HUES64 (cell line): ENCODE data around the gene HNMT.

Experiments
- H3K27ac ChIP-seq: 2 replicates; pipeline ENCODE4 v1.7.0; 2013; ENCODE audit warnings: low read depth, low read length, inconsistent platforms
- H3K27me3 ChIP-seq: 2 replicates; pipeline ENCODE4 v1.6.1; 2013; ENCODE audit warnings: mild to moderate bottlenecking, low read length; ENCODE audit not compliant: insufficient read depth
- H3K36me3 ChIP-seq: 2 replicates; pipeline ENCODE4 v1.6.1; 2013; ENCODE audit warnings: mild to moderate bottlenecking, low read length; ENCODE audit not compliant: insufficient read depth
- H3K4me1 ChIP-seq: 2 replicates; pipeline ENCODE4 v1.6.1; 2013; ENCODE audit warnings: mild to moderate bottlenecking, low read length, moderate library complexity; ENCODE audit not compliant: insufficient read depth
- H3K4me3 ChIP-seq: 2 replicates; pipeline ENCODE4 v1.5.1; 2013; ENCODE audit warnings: mild to moderate bottlenecking, low read length, moderate library complexity
- H3K9ac ChIP-seq: 2 replicates; pipeline ENCODE4 v1.6.1; 2013; ENCODE audit warnings: mild to moderate bottlenecking, low read depth, low read length
- H3K9me3 ChIP-seq: 2 replicates; pipeline ENCODE4 v1.6.1; 2013; ENCODE audit warnings: low read depth, low read length; ENCODE audit not compliant: insufficient read depth
- WGBS: fragments of 150-250, 120-280 bp; methylation state at CpG from one replicate; pipeline ENCODE4 v1.1.7; 2013; ENCODE audit warnings: missing lambda C conversion rate; 5-methylcytosine and 5-hydroxymethylcytosine counted together

HNMT gene

DNA sequence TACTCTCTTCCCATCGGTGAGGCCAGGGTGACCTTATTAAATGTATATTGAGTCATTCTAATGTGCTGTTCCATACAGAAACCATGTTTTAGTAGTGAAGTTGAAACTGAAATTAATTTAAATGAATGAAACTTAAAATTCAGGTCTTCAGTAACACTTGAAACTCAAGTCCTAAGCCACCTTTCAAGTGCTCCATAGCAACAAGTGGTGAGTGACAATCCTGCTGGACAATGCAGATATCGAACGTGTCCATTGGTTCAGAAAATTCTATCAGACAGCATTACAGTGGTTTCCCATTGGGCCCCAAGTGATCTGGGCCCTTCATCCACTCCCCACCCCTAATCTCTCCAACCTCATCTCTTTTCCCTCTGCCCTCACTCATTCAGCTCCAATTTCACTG lies 48.7 kb downstream of the HNMT start:
- Histone ChIP-seq H3K4me1 (no peaks in the 10 kb centered on the region), H3K4me3 (no peak overlapping the region), H3K9me3 (no peaks in the 10 kb centered on the region), H3K9ac (no peak overlapping the region), H3K27me3 (no peaks in the 10 kb centered on the region), H3K36me3 (no peaks in the 10 kb centered on the region), H3K27ac (no peak overlapping the region)
- WGBS = 88% methylated on average over 3 of the region's 3 CpGs

DNA sequence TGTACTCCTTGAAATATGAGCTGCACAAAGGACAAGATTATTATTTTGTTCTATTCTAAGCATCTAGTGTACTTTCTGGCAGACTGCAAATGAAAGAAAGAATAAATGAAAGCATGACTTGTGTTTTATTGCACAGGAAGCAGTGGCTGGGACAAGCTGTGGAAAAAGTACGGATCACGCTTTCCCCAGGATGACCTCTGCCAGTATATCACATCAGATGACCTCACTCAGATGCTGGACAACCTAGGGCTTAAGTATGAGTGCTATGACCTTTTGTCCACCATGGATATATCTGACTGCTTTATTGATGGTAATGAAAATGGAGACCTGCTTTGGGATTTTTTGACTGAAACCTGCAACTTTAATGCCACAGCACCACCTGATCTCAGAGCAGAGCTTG lies 49.4 kb downstream of the HNMT start:
- Histone ChIP-seq H3K27ac (no peak overlapping the region), H3K36me3 (no peaks in the 10 kb centered on the region), H3K4me1 (no peaks in the 10 kb centered on the region), H3K4me3 (no peak overlapping the region), H3K9me3 (no peaks in the 10 kb centered on the region), H3K9ac (no peak overlapping the region), H3K27me3 (no peaks in the 10 kb centered on the region)
- WGBS = 92% methylated on average over 2 of the region's 2 CpGs

DNA sequence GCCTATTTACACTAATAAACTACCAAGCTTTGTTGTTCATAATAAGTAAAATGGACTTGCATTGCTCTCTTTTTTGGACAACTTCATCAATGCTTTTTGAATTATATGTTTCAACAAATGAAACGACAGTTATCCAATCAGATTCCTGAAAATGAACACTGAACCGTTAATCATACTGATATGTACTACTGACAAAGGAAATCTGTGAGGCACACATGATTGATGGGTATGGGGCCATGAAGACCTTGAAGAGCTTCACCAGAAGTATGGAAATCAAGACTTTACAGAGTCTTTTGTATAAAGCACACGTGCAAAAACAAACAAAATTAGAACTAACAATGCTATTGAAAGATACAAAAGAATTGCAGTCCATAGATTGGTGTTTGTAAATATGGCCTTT lies 51.2 kb downstream of the HNMT start:
- no peak overlapping the region for H3K27ac ChIP-seq
- no peak overlapping the region for H3K9ac ChIP-seq
- WGBS = 100% methylated on average over 2 of the region's 3 CpGs
- no peaks in the 10 kb centered on the region for H3K4me1 ChIP-seq
- H3K4me3 ChIP-seq = no peak overlapping the region
- no peaks in the 10 kb centered on the region for H3K27me3 ChIP-seq
- H3K9me3 ChIP-seq = no peaks in the 10 kb centered on the region
- no peaks in the 10 kb centered on the region for H3K36me3 ChIP-seq

DNA sequence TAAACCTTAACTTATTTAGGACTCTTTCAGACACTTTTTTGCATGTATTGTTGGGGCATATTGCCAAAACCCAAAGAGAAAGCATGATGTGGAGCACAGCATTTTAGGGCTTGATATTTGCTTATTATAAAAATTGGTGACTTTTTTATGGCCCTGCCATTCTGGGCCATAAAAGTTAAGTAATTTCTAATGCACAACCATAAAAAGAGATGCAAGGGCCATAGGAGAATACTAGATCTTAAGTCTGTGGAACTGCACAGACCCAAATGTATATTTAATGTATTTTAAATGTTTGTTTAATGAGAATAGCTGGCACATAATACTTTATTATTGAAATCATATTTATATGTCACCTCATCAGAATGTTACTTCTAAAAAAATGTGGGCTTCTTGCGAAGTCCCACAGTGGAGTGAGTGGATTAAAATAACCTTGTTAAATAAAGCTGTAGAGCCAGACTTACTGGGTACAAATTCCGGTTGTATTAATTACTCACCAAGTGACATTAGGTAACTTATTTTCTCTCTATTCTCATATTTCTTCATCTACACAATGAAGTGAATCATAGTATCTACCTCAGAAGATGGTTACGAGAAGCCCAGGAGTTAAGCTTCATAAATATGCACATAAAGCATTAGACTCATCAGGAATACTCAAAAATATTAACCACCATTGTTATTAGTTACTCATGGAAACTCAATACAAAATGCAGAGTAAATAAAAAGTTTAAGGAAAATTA lies 52.2 kb downstream of the HNMT start:
- Histone ChIP-seq H3K36me3 (no peaks in the 10 kb centered on the region), H3K27me3 (no peaks in the 10 kb centered on the region), H3K9ac (no peak overlapping the region), H3K9me3 (no peaks in the 10 kb centered on the region), H3K4me3 (no peak overlapping the region), H3K27ac (no peak overlapping the region), H3K4me1 (no peaks in the 10 kb centered on the region)
- 97% methylated on average over 3 of the region's 3 CpGs for WGBS

DNA sequence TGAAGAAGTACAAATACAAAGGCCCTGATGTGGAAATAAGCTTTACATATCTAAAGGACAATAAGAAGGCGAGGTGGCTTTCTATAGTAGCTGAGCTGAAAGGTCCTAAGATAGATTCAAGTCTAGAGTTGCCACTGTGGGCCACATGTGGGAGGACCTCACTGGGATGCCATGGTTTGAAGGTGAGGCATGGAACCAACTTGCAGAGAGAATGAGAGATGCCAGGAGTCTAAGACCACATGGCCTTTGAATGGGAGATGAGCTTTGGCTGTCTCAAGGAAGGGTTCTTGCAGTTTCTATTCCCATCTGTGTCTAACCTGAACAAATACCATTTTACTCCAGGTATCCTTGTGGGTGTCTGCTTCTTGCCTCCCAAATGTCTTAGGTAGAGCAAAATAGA lies 53.6 kb downstream of the HNMT start:
- Histone ChIP-seq H3K9ac (no peak overlapping the region), H3K4me1 (no peaks in the 10 kb centered on the region), H3K9me3 (no peaks in the 10 kb centered on the region), H3K36me3 (no peaks in the 10 kb centered on the region), H3K27ac (no peak overlapping the region), H3K4me3 (no peak overlapping the region), H3K27me3 (no peaks in the 10 kb centered on the region)
- WGBS = 88% methylated on average over 1 of the region's 1 CpG

DNA sequence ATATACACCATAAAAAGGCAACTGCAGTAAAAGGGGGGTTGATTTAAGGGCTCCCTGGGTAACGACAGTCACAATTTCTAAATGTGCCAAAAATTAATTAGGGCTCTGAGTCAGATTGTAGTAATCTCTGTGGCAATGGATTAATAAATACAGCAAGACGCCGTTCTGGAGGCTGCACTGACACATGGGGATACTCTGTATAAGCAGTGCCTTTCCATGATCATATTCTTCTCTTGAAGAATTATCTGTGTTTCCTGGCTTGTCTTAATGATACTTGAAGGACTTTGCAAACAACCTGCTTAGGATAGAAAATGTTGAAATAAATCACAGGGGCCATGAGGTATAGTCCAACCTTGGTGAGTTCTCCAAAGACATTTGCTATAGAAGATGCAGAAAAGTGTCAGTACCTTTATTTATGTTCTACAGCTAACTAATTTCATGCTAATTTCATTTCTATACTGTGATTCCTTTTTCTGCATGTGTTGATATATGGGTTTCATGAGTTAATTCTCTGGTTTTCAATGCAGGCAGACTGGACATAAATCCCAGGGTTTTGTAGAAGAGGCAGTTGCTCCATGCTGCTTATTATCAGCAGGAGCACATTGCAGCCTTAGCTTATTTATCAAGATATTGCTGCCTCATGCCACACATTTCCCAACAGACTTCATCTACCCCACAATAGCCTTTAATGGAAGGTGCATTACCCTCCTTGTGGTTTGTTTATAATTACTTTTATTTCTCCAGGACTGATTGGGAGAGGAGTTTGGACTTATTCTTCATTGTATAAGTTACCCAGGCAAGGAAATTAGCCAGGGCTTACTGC lies 54.8 kb downstream of the HNMT start:
- Histone ChIP-seq H3K27me3 (no peaks in the 10 kb centered on the region), H3K9ac (no peak overlapping the region), H3K36me3 (no peaks in the 10 kb centered on the region), H3K9me3 (no peaks in the 10 kb centered on the region), H3K4me3 (no peak overlapping the region), H3K27ac (no peak overlapping the region), H3K4me1 (no peaks in the 10 kb centered on the region)
- 97% methylated on average over 3 of the region's 3 CpGs for WGBS

DNA sequence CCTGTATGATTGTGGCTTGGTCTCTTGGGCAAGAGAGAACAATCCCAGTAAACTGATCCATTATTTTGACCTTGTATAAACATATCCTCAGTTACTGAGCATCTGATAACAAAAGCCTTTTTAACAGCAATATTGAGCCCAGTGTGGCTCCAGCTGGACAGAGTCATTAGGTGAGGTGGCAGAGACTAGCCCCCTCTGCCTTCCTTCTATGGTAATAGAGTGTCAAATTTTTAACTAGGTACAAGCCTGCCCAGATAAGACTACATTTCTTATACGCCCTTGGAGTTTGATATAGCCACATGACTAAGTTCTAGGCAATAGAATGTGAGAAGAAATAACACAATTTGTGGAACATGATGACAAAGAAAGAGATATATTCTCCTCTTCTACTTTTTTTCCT lies 56.2 kb downstream of the HNMT start:
- H3K36me3 ChIP-seq = no peaks in the 10 kb centered on the region
- H3K4me1 ChIP-seq = no peaks in the 10 kb centered on the region; the same call in 1 of the 2 replicates
- no peak overlapping the region for H3K4me3 ChIP-seq
- WGBS = no CpG with 5 or more reads among the region's 1 CpG
- no peak overlapping the region for H3K9ac ChIP-seq
- H3K27ac ChIP-seq = no peak overlapping the region
- no peaks in the 10 kb centered on the region for H3K9me3 ChIP-seq
- no peaks in the 10 kb centered on the region for H3K27me3 ChIP-seq

DNA sequence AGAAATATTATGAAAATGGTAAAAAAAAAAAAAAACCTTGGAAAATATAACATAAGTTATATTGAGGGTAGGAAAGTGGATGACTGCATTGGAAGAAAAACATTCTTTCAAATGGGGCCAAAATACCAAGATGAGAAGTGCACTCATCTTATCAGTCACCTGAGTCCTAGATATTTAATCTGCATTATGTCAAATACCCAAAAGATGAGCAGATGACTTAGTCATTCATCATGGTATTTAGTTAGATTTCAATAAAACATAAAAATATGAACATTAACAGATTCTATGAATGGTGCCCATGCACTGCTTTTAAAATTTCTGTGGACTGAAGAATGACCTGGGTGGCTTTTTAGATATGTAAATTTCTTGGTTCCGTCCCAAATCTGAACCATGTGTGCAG lies 56.9 kb downstream of the HNMT start:
- Histone ChIP-seq H3K9me3 (no peaks in the 10 kb centered on the region), H3K27me3 (no peaks in the 10 kb centered on the region), H3K9ac (no peak overlapping the region), H3K4me3 (no peak overlapping the region), H3K27ac (no peak overlapping the region), H3K4me1 (no peaks in the 10 kb centered on the region; the same call in 1 of the 2 replicates), H3K36me3 (no peaks in the 10 kb centered on the region)
- WGBS = 100% methylated on average over 1 of the region's 1 CpG

DNA sequence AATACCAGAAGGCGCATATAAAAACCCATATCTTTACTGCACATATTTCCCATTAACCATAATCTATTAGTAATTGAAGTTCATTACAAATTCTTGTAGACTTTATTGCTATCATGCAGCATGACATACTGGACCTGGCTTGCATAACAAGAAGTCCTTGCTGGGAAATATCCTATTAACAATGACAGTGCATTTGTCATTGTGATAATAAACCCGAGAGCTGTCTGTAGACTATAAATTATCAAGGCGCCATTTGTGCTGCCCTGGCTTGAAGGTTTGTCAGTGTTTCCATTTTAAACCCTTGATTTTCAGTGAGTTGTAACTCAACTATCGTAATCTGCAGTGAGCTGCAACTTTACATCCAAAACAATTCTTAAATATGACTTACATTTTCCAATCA lies 59.0 kb downstream of the HNMT start:
- Histone ChIP-seq H3K9me3 (no peaks in the 10 kb centered on the region), H3K4me3 (no peak overlapping the region), H3K27ac (no peak overlapping the region), H3K27me3 (no peaks in the 10 kb centered on the region), H3K36me3 (no peaks in the 10 kb centered on the region), H3K4me1 (no peaks in the 10 kb centered on the region; the same call in 1 of the 2 replicates), H3K9ac (no peak overlapping the region)
- 87% methylated on average over 4 of the region's 4 CpGs for WGBS

DNA sequence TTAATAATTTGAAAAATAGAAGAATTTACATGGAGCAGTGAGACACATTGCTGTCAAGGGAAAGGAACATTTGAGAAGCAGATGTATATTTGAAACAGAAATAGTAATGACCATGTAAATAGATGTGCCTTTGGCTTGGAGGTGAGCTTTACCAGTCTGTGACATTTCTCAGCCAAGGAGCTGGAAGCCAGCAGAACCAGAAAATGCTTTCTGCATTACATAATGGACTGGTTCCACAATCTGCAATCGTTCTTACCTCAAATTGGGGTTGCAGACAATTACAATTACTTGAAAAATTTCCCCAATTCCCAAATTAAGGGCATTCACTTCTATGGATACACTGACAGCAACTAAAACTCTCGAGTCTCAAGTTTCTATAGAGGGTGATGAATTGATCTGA lies 59.7 kb downstream of the HNMT start:
- WGBS = 93% methylated on average over 2 of the region's 2 CpGs
- Histone ChIP-seq H3K27ac (no peak overlapping the region), H3K27me3 (no peaks in the 10 kb centered on the region), H3K9me3 (no peaks in the 10 kb centered on the region), H3K36me3 (no peaks in the 10 kb centered on the region), H3K4me3 (no peak overlapping the region), H3K9ac (no peak overlapping the region), H3K4me1 (no peaks in the 10 kb centered on the region; the same call in 1 of the 2 replicates)

DNA sequence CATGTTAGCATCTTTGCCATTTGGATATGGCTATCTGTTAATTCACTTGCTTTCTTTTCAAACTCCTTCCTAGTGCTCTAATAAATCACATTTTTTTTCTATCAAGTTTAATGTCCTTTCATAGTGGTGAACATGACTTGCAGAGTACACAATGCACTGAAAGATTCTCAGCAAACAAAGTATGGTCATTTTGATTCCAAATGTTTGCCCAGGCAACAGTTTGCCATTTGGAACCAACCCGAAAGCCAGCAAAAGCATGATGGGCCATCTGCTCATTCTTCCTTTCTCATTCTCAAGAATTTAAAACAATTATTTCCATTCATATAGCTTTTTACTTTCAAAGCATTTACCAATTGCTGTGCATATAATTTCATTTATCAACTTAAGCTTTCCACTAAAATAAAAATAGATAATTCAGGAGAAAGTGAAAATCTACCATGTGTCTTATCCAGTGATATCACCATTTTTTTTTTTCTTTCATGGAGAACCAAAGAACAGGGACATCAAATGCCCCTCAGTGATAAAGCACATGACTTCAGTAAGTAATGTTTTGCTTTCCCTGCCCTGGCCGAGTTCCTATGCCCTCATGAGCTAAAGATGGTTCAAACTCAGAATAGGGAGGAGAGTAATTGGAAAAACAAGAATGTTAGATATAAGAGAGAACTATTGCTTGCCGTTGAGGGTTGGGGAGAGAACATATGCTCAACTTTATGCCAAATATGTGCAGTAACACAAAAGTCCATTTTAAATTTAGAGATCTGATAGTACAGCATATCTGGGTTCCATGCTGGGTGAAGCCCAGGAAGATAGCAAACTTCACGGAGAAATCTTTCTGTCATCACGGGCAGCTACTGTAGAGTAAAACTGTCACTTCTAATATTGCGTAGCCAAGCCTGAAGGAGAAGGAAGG lies 62.1 kb downstream of the HNMT start:
- Histone ChIP-seq H3K36me3 (no peaks in the 10 kb centered on the region), H3K4me1 (no peaks in the 10 kb centered on the region; the same call in 1 of the 2 replicates), H3K4me3 (no peak overlapping the region), H3K27me3 (no peaks in the 10 kb centered on the region), H3K9ac (no peak overlapping the region), H3K27ac (no peak overlapping the region), H3K9me3 (no peaks in the 10 kb centered on the region)
- WGBS = 94% methylated on average over 6 of the region's 6 CpGs
